VCaP (cell line): ENCODE data around the gene ZIK1.

Source experiments
- H3K27ac ChIP-seq: fragments of 450-650 bp; 2 replicates; pipeline ENCODE4 v1.5.1; 2017
- CTCF ChIP-seq: fragments of 450-650 bp; conservative IDR thresholded peaks from 2 replicates; pipeline ENCODE4 v1.5.1; 2017; ENCODE audit warnings: mild to moderate bottlenecking, moderate library complexity

Gene ZIK1

GRCh38 chr19:57641715-57642234 is 57.8 kb downstream of the ZIK1 start:
- H3K27ac ChIP-seq: peak overlapping the region; percentile 76
- TF ChIP-seq CTCF: no peak

- peak overlapping the region; percentile 76 for H3K27ac ChIP-seq
- TF ChIP-seq CTCF: no peak
Observed at GRCh38 chr19:57642396-57643046, 58.6 kb downstream of the ZIK1 start.
